ENCODE data around the gene DOK6. TPM values are rescaled to one million over a fixed set of nuclear protein-coding genes. Genes with fewer than 3 reads are reported as not detected.

DOK6 gene
- total and polyA plus RNA-seq, 9 of the 15 experiments (the other 6 are each of a cell fraction or from before 2014, with no cell fraction given), result not detected

DNA sequence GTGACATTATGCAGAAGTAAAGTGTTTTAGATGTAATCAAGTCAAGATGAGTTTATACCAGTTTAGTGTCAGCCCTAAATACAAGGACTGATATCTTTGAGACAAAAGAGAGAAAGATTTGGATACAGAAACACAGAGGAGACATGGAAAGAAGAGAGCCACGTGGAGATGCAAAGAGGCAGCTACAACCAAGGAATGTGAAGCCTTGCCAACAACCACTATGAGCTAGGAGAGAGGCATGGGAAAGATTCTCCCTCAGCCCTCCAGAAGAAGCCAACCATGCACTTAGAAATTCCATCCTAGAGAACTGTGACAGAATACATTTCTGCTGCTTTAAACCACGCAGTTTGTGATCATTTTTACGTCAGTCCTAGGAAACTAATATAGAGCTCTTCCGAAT lies 217.2 kb downstream of the DOK6 start:
- DNase-seq (ENCODE audit: extremely low read depth in 1 of 4, low spot score in 3 of 4) (no peak), ATAC-seq (no peak), FAIRE-seq (no peak)
- WGBS (ENCODE audit: insufficient coverage, low coverage, missing lambda C conversion rate), result 0% methylated on average over 4 of the region's 4 CpGs
- H4K20me1 ChIP-seq (replicated peaks; ENCODE audit: control insufficient read depth, insufficient read depth, low read length), result no peaks in the 10 kb centered on the region
- ChIA-PET POLR2A (interaction anchor here (0.6 kb wide), 1 partner anchor 123 kb away, joined by 5 read pairs; no protein-coding TSS in a partner anchor), CTCF (ENCODE audit: low intra/inter-chr PET ratio) (interaction anchor here (0.7 kb wide), 1 partner anchor 472 kb away, joined by 5 read pairs; no protein-coding TSS in a partner anchor)
- no peaks in the 10 kb centered on the region for H3K79me2 ChIP-seq (ENCODE audit: control insufficient read depth, insufficient read depth, low read length)
- no peak overlapping the region for H3K27ac ChIP-seq (ENCODE audit: extremely low read depth, low read depth, low read length)
- no peak overlapping the region for H3K9ac ChIP-seq (ENCODE audit: insufficient read depth in 1 of 2, low read depth in 2 of 2, low read length in 2 of 2)
- no peaks in the 10 kb centered on the region for H3K36me3 ChIP-seq (ENCODE audit: control insufficient read depth, insufficient read depth, low read length)
- TF ChIP-seq, protein P1, sequence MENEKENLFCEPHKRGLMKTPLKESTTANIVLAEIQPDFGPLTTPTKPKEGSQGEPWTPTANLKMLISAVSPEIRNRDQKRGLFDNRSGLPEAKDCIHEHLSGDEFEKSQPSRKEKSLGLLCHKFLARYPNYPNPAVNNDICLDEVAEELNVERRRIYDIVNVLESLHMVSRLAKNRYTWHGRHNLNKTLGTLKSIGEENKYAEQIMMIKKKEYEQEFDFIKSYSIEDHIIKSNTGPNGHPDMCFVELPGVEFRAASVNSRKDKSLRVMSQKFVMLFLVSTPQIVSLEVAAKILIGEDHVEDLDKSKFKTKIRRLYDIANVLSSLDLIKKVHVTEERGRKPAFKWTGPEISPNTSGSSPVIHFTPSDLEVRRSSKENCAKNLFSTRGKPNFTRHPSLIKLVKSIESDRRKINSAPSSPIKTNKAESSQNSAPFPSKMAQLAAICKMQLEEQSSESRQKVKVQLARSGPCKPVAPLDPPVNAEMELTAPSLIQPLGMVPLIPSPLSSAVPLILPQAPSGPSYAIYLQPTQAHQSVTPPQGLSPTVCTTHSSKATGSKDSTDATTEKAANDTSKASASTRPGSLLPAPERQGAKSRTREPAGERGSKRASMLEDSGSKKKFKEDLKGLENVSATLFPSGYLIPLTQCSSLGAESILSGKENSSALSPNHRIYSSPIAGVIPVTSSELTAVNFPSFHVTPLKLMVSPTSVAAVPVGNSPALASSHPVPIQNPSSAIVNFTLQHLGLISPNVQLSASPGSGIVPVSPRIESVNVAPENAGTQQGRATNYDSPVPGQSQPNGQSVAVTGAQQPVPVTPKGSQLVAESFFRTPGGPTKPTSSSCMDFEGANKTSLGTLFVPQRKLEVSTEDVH (IDR thresholded peaks at IDR 0.05; ENCODE audit: low read depth, partially characterized antibody), result no peak
- TF ChIP-seq, protein P2, sequence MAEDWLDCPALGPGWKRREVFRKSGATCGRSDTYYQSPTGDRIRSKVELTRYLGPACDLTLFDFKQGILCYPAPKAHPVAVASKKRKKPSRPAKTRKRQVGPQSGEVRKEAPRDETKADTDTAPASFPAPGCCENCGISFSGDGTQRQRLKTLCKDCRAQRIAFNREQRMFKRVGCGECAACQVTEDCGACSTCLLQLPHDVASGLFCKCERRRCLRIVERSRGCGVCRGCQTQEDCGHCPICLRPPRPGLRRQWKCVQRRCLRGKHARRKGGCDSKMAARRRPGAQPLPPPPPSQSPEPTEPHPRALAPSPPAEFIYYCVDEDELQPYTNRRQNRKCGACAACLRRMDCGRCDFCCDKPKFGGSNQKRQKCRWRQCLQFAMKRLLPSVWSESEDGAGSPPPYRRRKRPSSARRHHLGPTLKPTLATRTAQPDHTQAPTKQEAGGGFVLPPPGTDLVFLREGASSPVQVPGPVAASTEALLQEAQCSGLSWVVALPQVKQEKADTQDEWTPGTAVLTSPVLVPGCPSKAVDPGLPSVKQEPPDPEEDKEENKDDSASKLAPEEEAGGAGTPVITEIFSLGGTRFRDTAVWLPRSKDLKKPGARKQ (CRISPR knock-in tag; IDR thresholded peaks at IDR 0.05), result no peak
- TF ChIP-seq MYBL2 (IDR thresholded peaks at IDR 0.05; ENCODE audit: low read depth) (no peak), MYBL2 (CRISPR knock-in tag; IDR thresholded peaks at IDR 0.05; ENCODE audit: borderline replicate concordance) (no peak), ZC3H8 (IDR thresholded peaks at IDR 0.05) (no peak), TSC22D4 (tag; IDR thresholded peaks at IDR 0.05) (no peak), ZNF121 (CRISPR knock-in tag; conservative IDR thresholded peaks at IDR 0.05) (no peak), ELF1 (tag; IDR thresholded peaks at IDR 0.05) (no peak), BRD9 (IDR thresholded peaks at IDR 0.05; ENCODE audit: low read depth, partially characterized antibody) (no peak), ZNF766 (CRISPR knock-in tag; conservative IDR thresholded peaks at IDR 0.05) (no peak), JUN (IDR thresholded peaks at IDR 0.05; ENCODE audit: borderline replicate concordance, low read depth, low read length) (no peak), JUN (CRISPR knock-in tag; IDR thresholded peaks at IDR 0.05; ENCODE audit: borderline replicate concordance) (no peak)
- TF ChIP-seq, protein P3, sequence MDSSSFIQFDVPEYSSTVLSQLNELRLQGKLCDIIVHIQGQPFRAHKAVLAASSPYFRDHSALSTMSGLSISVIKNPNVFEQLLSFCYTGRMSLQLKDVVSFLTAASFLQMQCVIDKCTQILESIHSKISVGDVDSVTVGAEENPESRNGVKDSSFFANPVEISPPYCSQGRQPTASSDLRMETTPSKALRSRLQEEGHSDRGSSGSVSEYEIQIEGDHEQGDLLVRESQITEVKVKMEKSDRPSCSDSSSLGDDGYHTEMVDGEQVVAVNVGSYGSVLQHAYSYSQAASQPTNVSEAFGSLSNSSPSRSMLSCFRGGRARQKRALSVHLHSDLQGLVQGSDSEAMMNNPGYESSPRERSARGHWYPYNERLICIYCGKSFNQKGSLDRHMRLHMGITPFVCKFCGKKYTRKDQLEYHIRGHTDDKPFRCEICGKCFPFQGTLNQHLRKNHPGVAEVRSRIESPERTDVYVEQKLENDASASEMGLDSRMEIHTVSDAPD (CRISPR knock-in tag; IDR thresholded peaks at IDR 0.05), result no peak
- no peak overlapping the region for H3K4me2 ChIP-seq (ENCODE audit: insufficient read depth, low read length)
- H3K9me3 ChIP-seq (replicated peaks; ENCODE audit: control insufficient read depth, insufficient read depth, low read depth, low read length), result no peaks in the 10 kb centered on the region
- intact Hi-C loops (cut with micrococcal nuclease), result no loop called here
- in situ Hi-C loops (cut with MboI), result no loop called here
- BruUV-seq (replicated peaks), result no TSS peak
- H3K4me1 ChIP-seq (replicated peaks in 1 of 2; ENCODE audit: control insufficient read depth in 2 of 2, insufficient read depth in 2 of 2, low read length in 2 of 2), result no peaks in the 10 kb centered on the region
- no peaks in the 10 kb centered on the region for H3K9me1 ChIP-seq (ENCODE audit: control insufficient read depth, insufficient read depth, low read length)
- no peaks in the 10 kb centered on the region for H3K27me3 ChIP-seq (ENCODE audit: control insufficient read depth in 2 of 2, insufficient read depth in 2 of 2, low read length in 2 of 2)
- no peak overlapping the region for H2AFZ ChIP-seq (ENCODE audit: low read depth, low read length)
- no peak overlapping the region for H3K4me3 ChIP-seq
